ENCODE results near the gene MTIF3. TPM values are rescaled to one million over a fixed set of nuclear protein-coding genes. Genes with fewer than 3 reads are reported as not detected.

Gene MTIF3
- total RNA-seq, 1 donor from 2014 or later, result 105 TPM

GRCh38 chr13:27450921-27451471 is 632 bp upstream of the MTIF3 start:
- TF ChIP-seq, protein P1, sequence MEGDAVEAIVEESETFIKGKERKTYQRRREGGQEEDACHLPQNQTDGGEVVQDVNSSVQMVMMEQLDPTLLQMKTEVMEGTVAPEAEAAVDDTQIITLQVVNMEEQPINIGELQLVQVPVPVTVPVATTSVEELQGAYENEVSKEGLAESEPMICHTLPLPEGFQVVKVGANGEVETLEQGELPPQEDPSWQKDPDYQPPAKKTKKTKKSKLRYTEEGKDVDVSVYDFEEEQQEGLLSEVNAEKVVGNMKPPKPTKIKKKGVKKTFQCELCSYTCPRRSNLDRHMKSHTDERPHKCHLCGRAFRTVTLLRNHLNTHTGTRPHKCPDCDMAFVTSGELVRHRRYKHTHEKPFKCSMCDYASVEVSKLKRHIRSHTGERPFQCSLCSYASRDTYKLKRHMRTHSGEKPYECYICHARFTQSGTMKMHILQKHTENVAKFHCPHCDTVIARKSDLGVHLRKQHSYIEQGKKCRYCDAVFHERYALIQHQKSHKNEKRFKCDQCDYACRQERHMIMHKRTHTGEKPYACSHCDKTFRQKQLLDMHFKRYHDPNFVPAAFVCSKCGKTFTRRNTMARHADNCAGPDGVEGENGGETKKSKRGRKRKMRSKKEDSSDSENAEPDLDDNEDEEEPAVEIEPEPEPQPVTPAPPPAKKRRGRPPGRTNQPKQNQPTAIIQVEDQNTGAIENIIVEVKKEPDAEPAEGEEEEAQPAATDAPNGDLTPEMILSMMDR (IDR thresholded peaks at IDR 0.05; ENCODE audit: insufficient read depth, low read length, poor library complexity, severe bottlenecking), result no peak
- peak; percentile 69 for DNase-seq (ENCODE audit: low read depth)

GRCh38 chr13:27449081-27449603 is 1.2 kb downstream of the MTIF3 start:
- TF ChIP-seq, protein P1 (IDR thresholded peaks at IDR 0.05; ENCODE audit: insufficient read depth, low read length, poor library complexity, severe bottlenecking), result no peak
- DNase-seq (ENCODE audit: low read depth), result no peak
- no peaks in the 10 kb centered on the region for H3K27me3 ChIP-seq (ENCODE audit: control insufficient read depth, insufficient read depth, low read length)
- peak overlapping the region; percentile 62 for H3K4me3 ChIP-seq (ENCODE audit: low read depth, low read length)
- no peaks in the 10 kb centered on the region for H3K36me3 ChIP-seq (ENCODE audit: control insufficient read depth, insufficient read depth, low read length)

More at GRCh38 chr13:27450921-27451471, 632 bp upstream of the MTIF3 start:
- H3K27me3 ChIP-seq (ENCODE audit: control insufficient read depth, insufficient read depth, low read length), result no peaks in the 10 kb centered on the region
- H3K4me3 ChIP-seq (ENCODE audit: low read depth, low read length), result peak overlapping the region; percentile 62
- no peaks in the 10 kb centered on the region for H3K36me3 ChIP-seq (ENCODE audit: control insufficient read depth, insufficient read depth, low read length)

- no peaks in the 10 kb centered on the region for H3K36me3 ChIP-seq (ENCODE audit: control insufficient read depth, insufficient read depth, low read length)
- no peak for DNase-seq (ENCODE audit: low read depth)
- no peaks in the 10 kb centered on the region for H3K27me3 ChIP-seq (ENCODE audit: control insufficient read depth, insufficient read depth, low read length)
- TF ChIP-seq, protein P1 (IDR thresholded peaks at IDR 0.05; ENCODE audit: insufficient read depth, low read length, poor library complexity, severe bottlenecking), result no peak
- H3K4me3 ChIP-seq (ENCODE audit: low read depth, low read length), result no peak overlapping the region
These were observed 2.1 kb downstream of the MTIF3 start for GRCh38 chr13:27448308-27448707.

- no peaks in the 10 kb centered on the region for H3K36me3 ChIP-seq (ENCODE audit: control insufficient read depth, insufficient read depth, low read length)
- DNase-seq (ENCODE audit: low read depth), result no peak
- H3K4me3 ChIP-seq (ENCODE audit: low read depth, low read length), result no peak overlapping the region
- no peaks in the 10 kb centered on the region for H3K27me3 ChIP-seq (ENCODE audit: control insufficient read depth, insufficient read depth, low read length)
- TF ChIP-seq, protein P1 (IDR thresholded peaks at IDR 0.05; ENCODE audit: insufficient read depth, low read length, poor library complexity, severe bottlenecking), result no peak
These were observed 3.3 kb downstream of the MTIF3 start for GRCh38 chr13:27446986-27447583.

DNA sequence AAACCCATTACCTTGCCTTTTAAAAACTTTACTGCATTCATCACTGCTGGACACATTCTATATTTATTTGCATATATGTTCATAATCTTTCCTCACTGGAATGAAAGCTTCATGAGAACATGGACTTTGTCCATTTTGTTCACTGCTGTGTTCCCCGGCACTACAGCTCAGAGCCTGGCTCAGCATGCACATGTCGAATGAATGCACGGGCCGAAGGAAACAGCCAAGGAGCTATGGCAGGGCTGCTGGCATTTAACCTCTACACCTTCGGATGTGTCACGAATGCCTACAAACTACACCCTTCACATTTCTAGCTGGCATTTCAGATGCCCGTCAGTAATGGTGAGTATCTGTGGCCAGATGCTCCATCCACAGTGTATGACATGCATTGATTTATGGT is 7.6 kb downstream of the MTIF3 start:
- no peak overlapping the region for H3K4me3 ChIP-seq (ENCODE audit: low read depth, low read length)
- TF ChIP-seq, protein P1 (IDR thresholded peaks at IDR 0.05; ENCODE audit: insufficient read depth, low read length, poor library complexity, severe bottlenecking), result no peak

More for the DNA sequence above, 7.6 kb downstream of the MTIF3 start:
- Histone ChIP-seq H3K27me3 (ENCODE audit: control insufficient read depth, insufficient read depth, low read length) (no peaks in the 10 kb centered on the region), H3K36me3 (ENCODE audit: control insufficient read depth, insufficient read depth, low read length) (no peaks in the 10 kb centered on the region)
- DNase-seq (ENCODE audit: low read depth), result no peak

Measured in kidney epithelial cell (primary cell).